CD4-positive, alpha-beta T cell (primary cell): ENCODE measurements around the gene SLC4A2. TPM values are rescaled to one million over a fixed set of nuclear protein-coding genes. Genes with fewer than 3 reads are reported as not detected.

ENCODE experiments used
- ATAC-seq: fragments of 200-7000 bp; cut with Tn5 transposase; one replicate; pipeline ENCODE4 v1.10.0; 2022; ENCODE audit warnings: mild to moderate bottlenecking; ENCODE audit not compliant: poor library complexity
- CTCF ChIA-PET: fragments of 350-600 bp; sonication (Branson Sonifier 250); formaldehyde crosslinking; loops from one replicate; lab custom pipeline; 2021; ENCODE audit warnings: antibody characterized with exemption, inconsistent platforms; lab: Charles Lee
- POLR2A ChIA-PET: fragments of 350-600 bp; sonication (Branson Sonifier 250); formaldehyde crosslinking; loops from one replicate; lab custom pipeline; 2021; ENCODE audit warnings: antibody characterized with exemption, inconsistent platforms; lab: Charles Lee
- DNase-seq, 14 experiments: peaks; one replicate each; pipeline ENCODE4 v3.0.0-alpha.2; 2013 to 2020; ENCODE audit warnings: mixed read lengths in 2 of 14
- H3K27ac ChIP-seq, 2 donors: one replicate each; pipeline versions ENCODE4 v1.5.1 to v1.7.0; 2013; ENCODE audit warnings: low read length in 2 of 2, low read depth in 1 of 2, mild to moderate bottlenecking in 1 of 2
- H3K27me3 ChIP-seq, 2 experiments: 1 replicate in 1 of 2; 2 replicates in 1 of 2; pipeline versions ENCODE4 v1.6.1 to v1.7.0; 2013; ENCODE audit warnings: low read length in 2 of 2, control low read depth in 1 of 2, mild to moderate bottlenecking in 1 of 2, moderate library complexity in 1 of 2; ENCODE audit not compliant: insufficient read depth in 2 of 2, control insufficient read depth in 1 of 2
- H3K36me3 ChIP-seq: one replicate; pipeline ENCODE4 v1.6.1; 2013; ENCODE audit warnings: low read length, control low read depth; ENCODE audit not compliant: insufficient read depth
- H3K4me1 ChIP-seq: one replicate; pipeline ENCODE4 v1.6.1; 2013; ENCODE audit warnings: low read length, control low read depth; ENCODE audit not compliant: insufficient read depth
- H3K4me3 ChIP-seq: one replicate; pipeline ENCODE4 v1.5.1; 2013; ENCODE audit warnings: mild to moderate bottlenecking, low read length, moderate library complexity
- H3K9me3 ChIP-seq, 2 experiments: 1 replicate in 1 of 2; 2 replicates in 1 of 2; pipeline versions ENCODE4 v1.6.1 to v1.7.0; 2013; ENCODE audit warnings: low read length in 2 of 2, mild to moderate bottlenecking in 2 of 2, control low read depth in 1 of 2, moderate library complexity in 1 of 2; ENCODE audit not compliant: control insufficient read depth in 1 of 2, insufficient read depth in 1 of 2
- H3K27ac Mint-ChIP-seq: one replicate; pipeline ENCODE4 v1.8.0; 2020; ENCODE audit warnings: mixed read lengths
- H3K27me3 Mint-ChIP-seq: one replicate; pipeline ENCODE4 v1.8.0; 2021; ENCODE audit warnings: mixed read lengths
- H3K36me3 Mint-ChIP-seq: one replicate; pipeline ENCODE4 v1.8.0; 2021; ENCODE audit warnings: low read depth, mixed read lengths
- H3K4me1 Mint-ChIP-seq: one replicate; pipeline ENCODE4 v1.8.0; 2021; ENCODE audit warnings: low read depth, mixed read lengths
- H3K4me3 Mint-ChIP-seq: one replicate; pipeline ENCODE4 v1.8.0; 2020; ENCODE audit warnings: mild to moderate bottlenecking, mixed read lengths
- H3K9me3 Mint-ChIP-seq: one replicate; pipeline ENCODE4 v1.8.0; 2020; ENCODE audit warnings: mixed read lengths
- intact Hi-C, 2 experiments: fragments of 100-400 bp; cut with DNase I in 1 of 2; cut with micrococcal nuclease in 1 of 2; formaldehyde crosslinking; loops; one replicate each; pipeline versions ENCODE4 v1.15.1 to v1.9.0; 2023 to 2025; cut with DNase I, micrococcal nuclease
- total RNA-seq, 174 experiments: library from RNA in 2 of 174; stranded (reverse) in 2 of 174; gene quantifications; one replicate each; pipeline ENCODE4 v1.2.3 and lab custom pipeline; 2021 to 2026
- TF ChIP-seq, protein P1 (sequence below): fragments of 200-600 bp; IDR thresholded peaks from one replicate; pipeline ENCODE4 v1.8.0; 2022; ENCODE audit warnings: antibody characterized with exemption, mild to moderate bottlenecking

SLC4A2 gene
- total RNA-seq, 2 experiments from 2014 or later, result 27.1 to 31.4 TPM

GRCh38 chr7:151080067-151080521 is 20.7 kb downstream of the SLC4A2 start:
- Mint-ChIP-seq H3K36me3 (peaks cover 28% of the 10 kb centered on the region), H3K4me1 (peaks cover 39% of the 10 kb centered on the region), H3K4me3 (peak overlapping the region; percentile 92), H3K27ac (peak overlapping the region; percentile 78), H3K27me3 (peaks cover 1% of the 10 kb centered on the region), H3K9me3 (no peaks in the 10 kb centered on the region)
- intact Hi-C loops, result loop anchor here (1.0 to 10.0 kb wide), 5 partner anchors 21 to 1368 kb away; partner anchors contain the start of genes ABCB8 (in 1 of the 2), KCNH2 (in 1 of the 2), SLC4A2 (in 1 of the 2) and ZNF862 (in 1 of the 2)
- Histone ChIP-seq H3K36me3 (peaks cover 27% of the 10 kb centered on the region), H3K4me1 (peaks cover 47% of the 10 kb centered on the region), H3K27me3 (no peaks in the 10 kb centered on the region), H3K4me3 (peak overlapping the region; percentile 98), H3K27ac (peak overlapping the region; percentile 70 to 92), H3K9me3 (no peaks in the 10 kb centered on the region)
- POLR2A ChIA-PET, result interaction anchor here (0.6 to 1.6 kb wide), 5 partner anchors 9 to 52 kb away, joined by 3 to 15 read pairs (median 5); partner anchors contain the start of genes ABCB8, CDK5 and SLC4A2
- ATAC-seq (no peak), DNase-seq (no peak)
- CTCF ChIA-PET, result no interaction called here
- TF ChIP-seq, protein P1, sequence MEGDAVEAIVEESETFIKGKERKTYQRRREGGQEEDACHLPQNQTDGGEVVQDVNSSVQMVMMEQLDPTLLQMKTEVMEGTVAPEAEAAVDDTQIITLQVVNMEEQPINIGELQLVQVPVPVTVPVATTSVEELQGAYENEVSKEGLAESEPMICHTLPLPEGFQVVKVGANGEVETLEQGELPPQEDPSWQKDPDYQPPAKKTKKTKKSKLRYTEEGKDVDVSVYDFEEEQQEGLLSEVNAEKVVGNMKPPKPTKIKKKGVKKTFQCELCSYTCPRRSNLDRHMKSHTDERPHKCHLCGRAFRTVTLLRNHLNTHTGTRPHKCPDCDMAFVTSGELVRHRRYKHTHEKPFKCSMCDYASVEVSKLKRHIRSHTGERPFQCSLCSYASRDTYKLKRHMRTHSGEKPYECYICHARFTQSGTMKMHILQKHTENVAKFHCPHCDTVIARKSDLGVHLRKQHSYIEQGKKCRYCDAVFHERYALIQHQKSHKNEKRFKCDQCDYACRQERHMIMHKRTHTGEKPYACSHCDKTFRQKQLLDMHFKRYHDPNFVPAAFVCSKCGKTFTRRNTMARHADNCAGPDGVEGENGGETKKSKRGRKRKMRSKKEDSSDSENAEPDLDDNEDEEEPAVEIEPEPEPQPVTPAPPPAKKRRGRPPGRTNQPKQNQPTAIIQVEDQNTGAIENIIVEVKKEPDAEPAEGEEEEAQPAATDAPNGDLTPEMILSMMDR, result no peak

DNA sequence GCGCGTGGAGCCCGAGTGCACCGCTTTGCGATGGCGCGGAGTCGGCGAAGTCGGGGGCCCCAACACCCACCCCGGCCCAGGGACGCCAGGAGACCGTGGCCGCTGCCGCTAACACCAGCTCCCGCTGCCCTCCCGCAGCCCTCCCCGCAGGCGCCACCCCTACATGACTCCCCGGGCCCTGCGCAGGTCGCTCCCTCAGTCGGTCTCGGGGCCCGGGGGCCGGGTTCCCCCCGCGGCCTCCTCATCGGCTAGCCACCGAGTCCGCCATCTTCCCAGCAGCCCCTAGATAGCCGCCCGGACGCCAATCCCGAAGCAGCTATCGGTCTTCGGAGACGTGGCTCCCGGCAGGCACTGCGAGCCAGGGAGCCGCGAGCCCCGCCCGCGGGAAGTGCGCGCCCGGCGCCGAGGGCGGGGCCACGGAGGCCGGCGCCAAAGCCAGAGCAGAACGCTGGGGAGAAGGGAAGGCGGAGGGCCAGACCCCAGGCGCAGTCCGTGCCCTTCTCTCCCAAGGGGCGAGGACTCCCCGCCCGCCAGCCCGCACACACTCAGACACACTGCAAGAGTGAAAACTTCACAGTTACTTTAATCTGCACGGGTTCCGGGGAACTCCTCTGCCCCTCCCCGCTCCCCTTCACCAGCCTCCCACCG is 21.3 kb downstream of the SLC4A2 start, which contains the start of gene FASTK:
Gene FASTK, minus strand, starts transcription at position 288 of the 648 bp plus-strand sequence. Its CDS starts 43 bp downstream, at position 245.
- H3K4me1 ChIP-seq, result peaks cover 52% of the 10 kb centered on the region
- H3K9me3 Mint-ChIP-seq, result no peaks in the 10 kb centered on the region
- H3K27me3 Mint-ChIP-seq, result peaks cover 4% of the 10 kb centered on the region
- H3K27me3 ChIP-seq, result no peaks in the 10 kb centered on the region
- ChIA-PET POLR2A (interaction anchor here (0.6 to 1.6 kb wide), 7 partner anchors 9 to 105 kb away, joined by 3 to 15 read pairs (median 3); partner anchors contain the start of genes ABCB8, CDK5 and SLC4A2), CTCF (no interaction called here)
- peak; percentile 63 for ATAC-seq
- peaks cover 23% of the 10 kb centered on the region for H3K36me3 Mint-ChIP-seq
- peak within 1 kb of the TSS; percentile 98 for H3K4me3 ChIP-seq
- DNase-seq, result peak; percentile 73 to 95 (median 85)
- intact Hi-C loops, result loop anchor here (1.0 to 10.0 kb wide), 5 partner anchors 21 to 1368 kb away; partner anchors contain the start of genes ABCB8 (in 1 of the 2), KCNH2 (in 1 of the 2), SLC4A2 (in 1 of the 2) and ZNF862 (in 1 of the 2)
- no peaks in the 10 kb centered on the region for H3K9me3 ChIP-seq
- H3K4me1 Mint-ChIP-seq, result peaks cover 45% of the 10 kb centered on the region
- H3K4me3 Mint-ChIP-seq, result peak within 1 kb of the TSS; percentile 92
- peak within 1 kb of the TSS; percentile 77 to 92 for H3K27ac ChIP-seq
- peak within 1 kb of the TSS; percentile 85 for H3K27ac Mint-ChIP-seq
- peaks cover 21% of the 10 kb centered on the region for H3K36me3 ChIP-seq
- TF ChIP-seq, protein P1, result no peak

DNA sequence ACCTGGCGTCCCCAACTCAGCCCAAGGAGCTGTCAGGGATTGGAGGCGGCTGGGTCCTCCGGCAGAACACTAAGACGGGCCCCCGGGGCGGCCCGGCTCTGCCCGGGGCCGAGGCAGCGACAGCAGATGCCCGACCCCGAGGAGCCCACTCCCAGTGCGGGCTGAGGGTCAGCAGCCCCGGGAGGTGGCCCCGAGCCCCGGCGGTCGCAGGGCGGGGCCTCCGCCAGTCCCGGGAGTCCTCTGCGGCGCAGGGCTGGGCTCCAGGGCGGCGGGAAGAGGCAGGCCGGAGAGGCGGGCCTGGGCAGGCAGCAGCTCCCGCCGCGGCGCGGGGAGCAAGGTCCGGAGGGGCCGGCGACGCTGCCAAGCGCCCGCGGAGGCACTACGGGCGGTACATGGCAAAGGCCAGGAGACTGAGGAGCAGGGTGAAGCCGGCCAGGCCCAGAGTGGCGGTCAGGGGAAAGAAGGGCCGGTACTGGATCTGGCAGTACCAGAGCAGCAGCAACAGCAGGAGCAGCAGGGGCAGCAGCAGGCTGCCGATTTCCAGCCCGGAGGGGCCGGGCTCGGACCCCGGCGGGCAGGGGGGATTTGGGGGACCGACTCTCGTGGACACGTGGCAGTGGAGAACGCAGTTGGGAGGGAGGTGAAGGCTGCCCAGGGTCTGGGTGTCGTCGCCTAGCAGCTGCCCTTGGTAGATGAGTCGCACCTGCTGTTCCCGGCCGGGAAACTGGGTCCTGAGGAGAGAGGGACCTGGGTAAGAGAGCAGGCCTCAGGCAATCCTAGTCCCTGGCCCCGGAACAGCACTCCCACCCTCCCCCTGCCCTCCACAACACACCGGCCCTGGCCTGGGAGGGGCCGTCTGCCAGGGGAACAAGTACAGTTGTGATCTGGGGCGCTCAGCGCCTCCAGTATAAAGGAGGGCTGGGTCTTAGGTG is 22.0 kb downstream of the SLC4A2 start:
- Histone ChIP-seq H3K9me3 (no peaks in the 10 kb centered on the region), H3K27ac (peak overlapping the region; percentile 77 to 92), H3K4me1 (peaks cover 56% of the 10 kb centered on the region), H3K4me3 (peak overlapping the region; percentile 98), H3K27me3 (no peaks in the 10 kb centered on the region), H3K36me3 (peaks cover 14% of the 10 kb centered on the region)
- intact Hi-C loops, result loop anchor here in 1 of 2 experiments (5.0 to 10.0 kb wide), 3 partner anchors 107 to 1369 kb away; partner anchors contain the start of genes KCNH2 and ZNF862
- TF ChIP-seq, protein P1, result no peak
- no peak for ATAC-seq
- peak in 1 of 14 experiments; percentile 53 for DNase-seq
- peak overlapping the region; percentile 85 for H3K27ac Mint-ChIP-seq
- H3K9me3 Mint-ChIP-seq, result no peaks in the 10 kb centered on the region
- ChIA-PET POLR2A (interaction anchor here (0.7 to 1.6 kb wide), 7 partner anchors 8 to 106 kb away, joined by 3 to 15 read pairs (median 5); partner anchors contain the start of genes ABCB8, CDK5 and SLC4A2), CTCF (no interaction called here)
- H3K36me3 Mint-ChIP-seq, result peaks cover 18% of the 10 kb centered on the region
- peaks cover 4% of the 10 kb centered on the region for H3K27me3 Mint-ChIP-seq
- peaks cover 48% of the 10 kb centered on the region for H3K4me1 Mint-ChIP-seq
- H3K4me3 Mint-ChIP-seq, result peak overlapping the region; percentile 92
